Measurements from ENCODE around the gene FADS3. TPM values are rescaled to one million over a fixed set of nuclear protein-coding genes. Genes with fewer than 3 reads are reported as not detected.

Gene FADS3
- total RNA-seq, 1 experiment from 2014 or later: 19.7 TPM

GRCh38 chr11:61832754-61833153 is 58.6 kb downstream of the FADS3 start:
- Mint-ChIP-seq H3K27ac (ENCODE audit: unreplicated experiment) (no peak overlapping the region), H3K4me1 (ENCODE audit: low read depth, unreplicated experiment) (no peaks in the 10 kb centered on the region), H3K27me3 (ENCODE audit: unreplicated experiment) (peaks cover 69% of the 10 kb centered on the region), H3K36me3 (ENCODE audit: insufficient read depth, unreplicated experiment) (peaks cover 11% of the 10 kb centered on the region), H3K4me3 (ENCODE audit: low read depth, unreplicated experiment) (no peak overlapping the region), H3K9me3 (ENCODE audit: low read depth, unreplicated experiment) (no peaks in the 10 kb centered on the region)
- intact Hi-C loops (cut with micrococcal nuclease; ENCODE audit: unreplicated experiment): no loop called here
- no TSS peak for BruUV-seq (replicated peaks)
- DNase-seq: no peak
- CTCF ChIA-PET: no interaction called here
- no peak for TF ChIP-seq CTCF (IDR thresholded peaks at IDR 0.05; ENCODE audit: unreplicated experiment)

GRCh38 chr11:61832207-61832606 is 59.1 kb downstream of the FADS3 start:
- Mint-ChIP-seq H3K27ac (ENCODE audit: unreplicated experiment) (no peak overlapping the region), H3K4me3 (ENCODE audit: low read depth, unreplicated experiment) (no peak overlapping the region), H3K27me3 (ENCODE audit: unreplicated experiment) (peaks cover 74% of the 10 kb centered on the region), H3K36me3 (ENCODE audit: insufficient read depth, unreplicated experiment) (peaks cover 11% of the 10 kb centered on the region), H3K9me3 (ENCODE audit: low read depth, unreplicated experiment) (no peaks in the 10 kb centered on the region), H3K4me1 (ENCODE audit: low read depth, unreplicated experiment) (no peaks in the 10 kb centered on the region)
- no peak for TF ChIP-seq CTCF (IDR thresholded peaks at IDR 0.05; ENCODE audit: unreplicated experiment)
- intact Hi-C loops (cut with micrococcal nuclease; ENCODE audit: unreplicated experiment): no loop called here
- no peak for DNase-seq
- BruUV-seq (replicated peaks): no TSS peak
- CTCF ChIA-PET: no interaction called here

- Mint-ChIP-seq H3K4me1 (ENCODE audit: low read depth, unreplicated experiment) (no peaks in the 10 kb centered on the region), H3K27ac (ENCODE audit: unreplicated experiment) (no peak overlapping the region), H3K27me3 (ENCODE audit: unreplicated experiment) (peaks cover 84% of the 10 kb centered on the region), H3K36me3 (ENCODE audit: insufficient read depth, unreplicated experiment) (peaks cover 11% of the 10 kb centered on the region), H3K9me3 (ENCODE audit: low read depth, unreplicated experiment) (no peaks in the 10 kb centered on the region), H3K4me3 (ENCODE audit: low read depth, unreplicated experiment) (no peak overlapping the region)
- CTCF ChIA-PET: no interaction called here
- TF ChIP-seq CTCF (IDR thresholded peaks at IDR 0.05; ENCODE audit: unreplicated experiment): no peak
- BruUV-seq (replicated peaks): no TSS peak
- intact Hi-C loops (cut with micrococcal nuclease; ENCODE audit: unreplicated experiment): no loop called here
- DNase-seq: no peak
These were observed 60.9 kb downstream of the FADS3 start for GRCh38 chr11:61830237-61831105.

- H3K36me3 Mint-ChIP-seq (ENCODE audit: insufficient read depth, unreplicated experiment): peaks cover 11% of the 10 kb centered on the region
- no TSS peak for BruUV-seq (replicated peaks)
- H3K27me3 Mint-ChIP-seq (ENCODE audit: unreplicated experiment): peaks cover 80% of the 10 kb centered on the region
- intact Hi-C loops (cut with micrococcal nuclease; ENCODE audit: unreplicated experiment): no loop called here
- H3K9me3 Mint-ChIP-seq (ENCODE audit: low read depth, unreplicated experiment): no peaks in the 10 kb centered on the region
- H3K4me3 Mint-ChIP-seq (ENCODE audit: low read depth, unreplicated experiment): no peak overlapping the region
- H3K27ac Mint-ChIP-seq (ENCODE audit: unreplicated experiment): no peak overlapping the region
- no peak for TF ChIP-seq CTCF (IDR thresholded peaks at IDR 0.05; ENCODE audit: unreplicated experiment)
- CTCF ChIA-PET: no interaction called here
- H3K4me1 Mint-ChIP-seq (ENCODE audit: low read depth, unreplicated experiment): no peaks in the 10 kb centered on the region
- no peak for DNase-seq
These were observed 61.5 kb downstream of the FADS3 start for GRCh38 chr11:61829806-61830205.

Measured in Calu3 (cell line).